AG09319 (cell line): ENCODE measurements around the gene PEX10.

Experiments
- DNase-seq: peaks from one replicate; pipeline ENCODE4 v3.0.0-alpha.2; 2010; ENCODE audit warnings: low read depth; ENCODE audit errors: extremely low read depth
- CTCF ChIP-seq: IDR thresholded peaks from 2 replicates; pipeline ENCODE4 v1.5.1; 2011; ENCODE audit warnings: low read depth, mild to moderate bottlenecking, inconsistent platforms, low read length, moderate library complexity

Gene PEX10

DNA sequence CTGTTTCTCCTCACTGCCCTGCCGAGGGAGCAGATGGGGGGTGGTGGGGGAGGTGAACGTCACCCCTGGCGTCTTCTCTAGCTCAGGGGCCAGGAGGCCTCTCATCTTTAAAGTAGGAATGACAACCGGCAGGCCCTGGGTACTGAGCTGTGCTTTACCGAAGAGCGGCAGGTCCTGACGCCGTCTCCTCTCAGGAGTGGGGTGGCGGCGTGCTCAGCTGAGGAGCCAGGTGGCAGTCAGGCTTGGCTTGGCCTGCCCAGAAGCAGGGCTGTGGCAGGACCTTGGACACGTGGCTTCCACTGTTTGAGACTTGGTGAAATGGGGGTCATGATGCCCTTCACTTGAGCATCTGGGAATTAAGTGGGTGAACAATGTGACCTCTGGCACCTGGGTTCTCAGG, 17.6 kb downstream of the PEX10 start:
- DNase-seq: no peak
- TF ChIP-seq CTCF: no peak

- no peak for TF ChIP-seq CTCF
- DNase-seq: no peak
Measured at GRCh38 chr1:2394220-2394619, 18.1 kb downstream of the PEX10 start.

- no peak for TF ChIP-seq CTCF
- no peak for DNase-seq
Measured at GRCh38 chr1:2393471-2393877, 18.9 kb downstream of the PEX10 start.

GRCh38 chr1:2392686-2393085, 19.7 kb downstream of the PEX10 start:
- DNase-seq: no peak
- TF ChIP-seq CTCF: no peak

- TF ChIP-seq CTCF: no peak
- no peak for DNase-seq
Measured at GRCh38 chr1:2391931-2392509, 20.3 kb downstream of the PEX10 start.

GRCh38 chr1:2391041-2391930, 21.1 kb downstream of the PEX10 start, which contains the start of the genes MORN1 and RER1:
MORN1 (minus strand) TSS chr1:2391554; CDS start chr1:2391533, 21 bp downstream.
RER1 (plus strand) TSS chr1:2391841; CDS start chr1:2395791, 3,950 bp downstream.
- DNase-seq: peak; percentile 96
- no peak for TF ChIP-seq CTCF

GRCh38 chr1:2389644-2390043, 22.7 kb downstream of the PEX10 start:
- no peak for DNase-seq
- TF ChIP-seq CTCF: no peak
